Kidney (tissue), 14 donors: Measurements from ENCODE around the gene CDK6. TPM values are rescaled to one million over a fixed set of nuclear protein-coding genes. Genes with fewer than 3 reads are reported as not detected.

Source experiments
- DNase-seq, 5 donors: peaks; one replicate each; pipeline ENCODE4 v3.0.0-alpha.2; 2013 to 2020
- FAIRE-seq: peaks from 2 replicates; lab custom pipeline; 2012; peaks lifted over from hg19 to GRCh38; lab: Jason Lieb, UNC
- H3K27ac ChIP-seq, 2 donors: one replicate each; pipeline ENCODE4 v1.7.0; 2013; ENCODE audit warnings: low read depth in 2 of 2, low read length in 2 of 2, inconsistent platforms in 1 of 2
- H3K27me3 ChIP-seq: one replicate; pipeline ENCODE4 v1.7.1; 2013; ENCODE audit warnings: low read length, inconsistent platforms; ENCODE audit not compliant: control insufficient read depth, insufficient read depth
- H3K36me3 ChIP-seq, 3 donors: one replicate each; pipeline versions ENCODE4 v1.7.0 to v1.7.1; 2013; ENCODE audit warnings: low read length in 3 of 3, control low read depth in 1 of 3, inconsistent platforms in 1 of 3; ENCODE audit not compliant: insufficient read depth in 3 of 3, control insufficient read depth in 2 of 3
- H3K4me1 ChIP-seq, 3 donors: one replicate each; pipeline versions ENCODE4 v1.7.0 to v1.7.1; 2013; ENCODE audit warnings: low read length in 3 of 3, inconsistent platforms in 1 of 3, low read depth in 1 of 3; ENCODE audit not compliant: control insufficient read depth in 2 of 3, insufficient read depth in 2 of 3
- H3K4me3 ChIP-seq, 3 donors: one replicate each; pipeline versions ENCODE4 v1.7.0 to v1.8.1; 2013; ENCODE audit warnings: low read length in 3 of 3, control low read depth in 1 of 3, inconsistent platforms in 1 of 3
- H3K9ac ChIP-seq, 3 donors: one replicate each; pipeline versions ENCODE4 v1.7.0 to v1.7.1; 2013; ENCODE audit warnings: low read length in 3 of 3, control low read depth in 1 of 3, inconsistent platforms in 1 of 3
- H3K9me3 ChIP-seq, 3 donors: one replicate each; pipeline versions ENCODE4 v1.7.0 to v1.7.1; 2013; ENCODE audit warnings: low read length in 3 of 3, control low read depth in 1 of 3, inconsistent platforms in 1 of 3; ENCODE audit not compliant: control insufficient read depth in 2 of 3, insufficient read depth in 1 of 3
- CTCF ChIP-seq: IDR thresholded peaks from 3 replicates; pipeline ENCODE4 v1.5.1; 2012; ENCODE audit warnings: mild to moderate bottlenecking, moderate library complexity, borderline replicate concordance; ENCODE audit not compliant: insufficient read depth; ENCODE audit errors: extremely low read depth
- intact Hi-C: fragments of 100-400 bp; cut with DNase I; formaldehyde crosslinking; loops from one replicate; pipeline ENCODE4 v1.11.1; 2022
- polyA plus RNA-seq: library from polyadenylated mRNA; stranded (reverse); fragments of 350-450 nt; fragmentation: Illumina TruSeq; extraction: RNeasy Lipid Tissue Mini Kit (QIAGEN cat#74804); gene quantifications from one replicate; pipeline ENCODE4 v1.2.3, GENCODE V29; 2014; ENCODE audit warnings: low read depth, low replicate concordance; ENCODE audit not compliant: insufficient read depth
- total RNA-seq: library from RNA; stranded (reverse); fragmentation: NEBNext Ultra II Directional; extraction: Animal tissue kit (Norgen Biotek cat#: 25700); gene quantifications from one replicate; pipeline ENCODE4 v1.2.1, GENCODE V29; 2021
- donor health status: control.
- donor health status: control.
- donor health status: control.
- donor health status: control.
- donor health status: control.
- donor health status: DM: yes; HTN: yes; CAD: no.
- donor health status: Normal renal cell carcinoma (clear cell type).

The CDK6 gene
- total and polyA plus RNA-seq, 2 donors from 2014 or later = 3.6 to 20.8 TPM

GRCh38 chr7:92725161-92725925 is 111.0 kb downstream of the CDK6 start:
- Histone ChIP-seq H3K4me3 (no peak overlapping the region), H3K9ac (no peak overlapping the region), H3K27me3 (no peaks in the 10 kb centered on the region), H3K4me1 (peaks cover 0 to 13% (median 5%) of the 10 kb centered on the region in 3 donors), H3K27ac (no peak overlapping the region), H3K36me3 (peaks cover 0 to 3% (median 0%) of the 10 kb centered on the region in 3 donors), H3K9me3 (no peaks in the 10 kb centered on the region)
- DNase-seq (no peak), FAIRE-seq (no peak)
- intact Hi-C loops = no loop called here
- no peak for TF ChIP-seq CTCF

GRCh38 chr7:92723943-92724342 is 112.4 kb downstream of the CDK6 start:
- peak in 1 of 5 donors; percentile 23 for DNase-seq
- Histone ChIP-seq H3K4me1 (peaks cover 0 to 13% (median 5%) of the 10 kb centered on the region in 3 donors), H3K36me3 (peaks cover 0 to 3% (median 0%) of the 10 kb centered on the region in 3 donors), H3K27ac (peak overlapping the region; percentile 13 to 48), H3K9ac (no peak overlapping the region), H3K27me3 (no peaks in the 10 kb centered on the region), H3K4me3 (no peak overlapping the region), H3K9me3 (no peaks in the 10 kb centered on the region)
- TF ChIP-seq CTCF = no peak
- no peak for FAIRE-seq
- intact Hi-C loops = no loop called here

GRCh38 chr7:92723205-92723604 is 113.2 kb downstream of the CDK6 start:
- Histone ChIP-seq H3K27ac (no peak overlapping the region), H3K36me3 (peaks cover 0 to 3% (median 0%) of the 10 kb centered on the region in 3 donors), H3K27me3 (no peaks in the 10 kb centered on the region), H3K4me1 (peaks cover 0 to 17% (median 10%) of the 10 kb centered on the region in 3 donors), H3K4me3 (no peak overlapping the region), H3K9me3 (no peaks in the 10 kb centered on the region), H3K9ac (no peak overlapping the region)
- DNase-seq = peak in 1 of 5 donors; percentile 37
- FAIRE-seq = no peak
- intact Hi-C loops = no loop called here
- no peak for TF ChIP-seq CTCF
